Measurements from ENCODE around the gene PGK1.
"Not testable (repeated sequence)": the region's sequence is repeated elsewhere in the genome, so short reads cannot be mapped to it uniquely, and the experiment has no call there.

- not testable (repeated sequence) for TF ChIP-seq CTCF (IDR thresholded peaks at IDR 0.05; ENCODE audit: low read length); EZH2 (IDR thresholded peaks at IDR 0.05; ENCODE audit: borderline replicate concordance, low read length)
Observed at GRCh38 chrX:78160711-78161110, 56.7 kb downstream of the PGK1 start.

All from OCI-LY1 (cell line).